Endothelial cell (in vitro differentiated cells): ENCODE data around the gene CLASRP. TPM values are rescaled to one million over a fixed set of nuclear protein-coding genes. Genes with fewer than 3 reads are reported as not detected.
A peak's percentile ranks its signal among the peaks of the same experiment; 100 is the strongest.

Experiments
- DNase-seq: peaks from one replicate; pipeline ENCODE4 v3.0.0; 2021; ENCODE audit warnings: low spot score
- H3K27ac Mint-ChIP-seq: one replicate; pipeline ENCODE4 v1.8.0; 2021; ENCODE audit warnings: mixed read lengths, inconsistent platforms; ENCODE audit not compliant: unreplicated experiment
- H3K27me3 Mint-ChIP-seq: one replicate; pipeline ENCODE4 v1.8.0; 2021; ENCODE audit warnings: mild to moderate bottlenecking, moderate library complexity, mixed read lengths, inconsistent platforms; ENCODE audit not compliant: unreplicated experiment
- H3K36me3 Mint-ChIP-seq: one replicate; pipeline ENCODE4 v1.8.0; 2021; ENCODE audit warnings: mild to moderate bottlenecking, low read depth, mixed read lengths, inconsistent platforms; ENCODE audit not compliant: unreplicated experiment
- H3K4me1 Mint-ChIP-seq: one replicate; pipeline ENCODE4 v1.8.0; 2021; ENCODE audit warnings: mild to moderate bottlenecking, mixed read lengths, inconsistent platforms; ENCODE audit not compliant: unreplicated experiment
- H3K4me3 Mint-ChIP-seq: one replicate; pipeline ENCODE4 v1.8.0; 2021; ENCODE audit warnings: mild to moderate bottlenecking, mixed read lengths, inconsistent platforms; ENCODE audit not compliant: unreplicated experiment
- H3K9me3 Mint-ChIP-seq: one replicate; pipeline ENCODE4 v1.8.0; 2021; ENCODE audit warnings: mixed read lengths, inconsistent platforms; ENCODE audit not compliant: unreplicated experiment
- CTCF ChIP-seq: fragments of 200-600 bp; sonication (generic); IDR thresholded peaks from one replicate; pipeline ENCODE4 v1.5.0; 2021; ENCODE audit warnings: antibody characterized with exemption; ENCODE audit not compliant: unreplicated experiment
- total RNA-seq: library from RNA; stranded (reverse); fragmentation: NEBNext Ultra II Directional; extraction: Animal tissue kit (Norgen Biotek cat#: 25700); gene quantifications from one replicate; pipeline ENCODE4 v1.2.1, GENCODE V29; 2021; ENCODE audit not compliant: unreplicated experiment

Gene CLASRP
- total RNA-seq, 1 donor from 2014 or later, result 72.2 TPM

- no peaks in the 10 kb centered on the region for H3K9me3 Mint-ChIP-seq
- peaks cover 5% of the 10 kb centered on the region for H3K27me3 Mint-ChIP-seq
- H3K4me3 Mint-ChIP-seq, result peak overlapping the region; percentile 59
- no peak for TF ChIP-seq CTCF
- H3K4me1 Mint-ChIP-seq, result peaks cover 2% of the 10 kb centered on the region
- H3K36me3 Mint-ChIP-seq, result peaks cover 28% of the 10 kb centered on the region
- DNase-seq, result no peak
- H3K27ac Mint-ChIP-seq, result peak overlapping the region; percentile 54
Measured at GRCh38 chr19:45045671-45046353, 7.0 kb downstream of the CLASRP start.

- H3K27ac Mint-ChIP-seq, result no peak overlapping the region
- H3K4me3 Mint-ChIP-seq, result peak overlapping the region; percentile 59
- H3K4me1 Mint-ChIP-seq, result peaks cover 2% of the 10 kb centered on the region
- no peak for TF ChIP-seq CTCF
- peaks cover 26% of the 10 kb centered on the region for H3K36me3 Mint-ChIP-seq
- peaks cover 5% of the 10 kb centered on the region for H3K27me3 Mint-ChIP-seq
- no peak for DNase-seq
- H3K9me3 Mint-ChIP-seq, result no peaks in the 10 kb centered on the region
Measured at GRCh38 chr19:45046355-45046754, 7.5 kb downstream of the CLASRP start.

- no peak for TF ChIP-seq CTCF
- peak overlapping the region; percentile 57 for H3K27ac Mint-ChIP-seq
- H3K9me3 Mint-ChIP-seq, result no peaks in the 10 kb centered on the region
Measured at GRCh38 chr19:45047188-45047797, 8.4 kb downstream of the CLASRP start.

GRCh38 chr19:45049073-45049736 lies 10.4 kb downstream of the CLASRP start:
- peaks cover 5% of the 10 kb centered on the region for H3K27me3 Mint-ChIP-seq
- H3K9me3 Mint-ChIP-seq, result no peaks in the 10 kb centered on the region
- peaks cover 2% of the 10 kb centered on the region for H3K4me1 Mint-ChIP-seq
- DNase-seq, result no peak
- no peak overlapping the region for H3K27ac Mint-ChIP-seq
- H3K4me3 Mint-ChIP-seq, result peak overlapping the region; percentile 47
- H3K36me3 Mint-ChIP-seq, result peaks cover 30% of the 10 kb centered on the region
- no peak for TF ChIP-seq CTCF

More at GRCh38 chr19:45047188-45047797, 8.4 kb downstream of the CLASRP start:
- peaks cover 22% of the 10 kb centered on the region for H3K36me3 Mint-ChIP-seq
- peaks cover 2% of the 10 kb centered on the region for H3K4me1 Mint-ChIP-seq
- peaks cover 2% of the 10 kb centered on the region for H3K27me3 Mint-ChIP-seq
- no peak overlapping the region for H3K4me3 Mint-ChIP-seq
- no peak for DNase-seq

GRCh38 chr19:45050036-45050435 lies 11.2 kb downstream of the CLASRP start:
- TF ChIP-seq CTCF, result no peak
- Mint-ChIP-seq H3K4me3 (no peak overlapping the region), H3K27ac (no peak overlapping the region), H3K9me3 (no peaks in the 10 kb centered on the region), H3K36me3 (peaks cover 34% of the 10 kb centered on the region), H3K4me1 (no peaks in the 10 kb centered on the region), H3K27me3 (peaks cover 5% of the 10 kb centered on the region)
- DNase-seq, result no peak
